ENCODE measurements around the gene ARFGEF3. TPM values are rescaled to one million over a fixed set of nuclear protein-coding genes. Genes with fewer than 3 reads are reported as not detected.

ARFGEF3 gene
- total RNA-seq, 3 donors from 2014 or later (not counting 1 experiment from before 2014, with no cell fraction given), result 0.05 to 0.09 TPM; not detected in 1

DNA sequence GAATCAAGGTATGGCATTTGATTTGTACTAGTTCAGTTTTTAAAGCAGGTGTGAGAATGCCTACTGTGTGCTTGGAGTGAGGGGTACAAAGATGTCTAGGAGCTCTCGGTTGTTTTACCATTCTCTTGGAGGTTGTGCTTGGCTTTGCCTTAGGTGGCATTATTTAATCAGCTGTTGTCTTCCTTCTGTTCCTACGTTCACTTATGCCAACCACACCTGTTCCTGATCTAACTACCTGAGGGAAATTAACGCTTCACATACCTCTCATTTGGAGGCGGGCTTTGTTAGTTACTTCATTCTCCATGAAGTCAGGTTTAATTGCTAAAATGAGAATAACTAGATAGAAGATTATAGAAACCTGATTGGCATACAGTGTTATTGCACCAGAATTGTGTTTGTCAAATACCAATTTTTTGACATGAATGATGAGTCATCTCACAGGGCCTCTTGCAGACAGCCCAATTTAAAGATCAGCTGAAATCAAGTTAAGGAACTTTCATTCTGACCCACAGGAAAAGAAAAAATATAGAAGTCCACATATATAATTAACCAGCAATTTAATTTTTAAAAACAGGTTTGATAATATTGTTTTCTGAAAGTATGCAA is 81.4 kb downstream of the ARFGEF3 start:
- Mint-ChIP-seq H3K27ac (no peak overlapping the region), H3K27me3 (ENCODE audit: low read depth in 2 of 2) (peaks cover 6 to 28% of the 10 kb centered on the region in 2 donors), H3K36me3 (no peaks in the 10 kb centered on the region), H3K4me1 (no peaks in the 10 kb centered on the region), H3K4me3 (no peak overlapping the region), H3K9me3 (no peaks in the 10 kb centered on the region)
- ATAC-seq (no peak), DNase-seq (no peak)
- Histone ChIP-seq H3K27ac (ENCODE audit: low read length) (no peak overlapping the region), H3K27me3 (ENCODE audit: control insufficient read depth, insufficient read depth, low read length) (no peaks in the 10 kb centered on the region), H3K36me3 (ENCODE audit: control insufficient read depth, insufficient read depth, low read length) (no peaks in the 10 kb centered on the region), H3K4me3 (ENCODE audit: low read length) (no peak overlapping the region), H3K4me1 (ENCODE audit: control insufficient read depth, insufficient read depth, low read length) (no peaks in the 10 kb centered on the region), H3K9me3 (ENCODE audit: control insufficient read depth, insufficient read depth, low read length) (no peaks in the 10 kb centered on the region)
- intact Hi-C loops (cut with micrococcal nuclease), result no loop called here
- TF ChIP-seq, protein P1, sequence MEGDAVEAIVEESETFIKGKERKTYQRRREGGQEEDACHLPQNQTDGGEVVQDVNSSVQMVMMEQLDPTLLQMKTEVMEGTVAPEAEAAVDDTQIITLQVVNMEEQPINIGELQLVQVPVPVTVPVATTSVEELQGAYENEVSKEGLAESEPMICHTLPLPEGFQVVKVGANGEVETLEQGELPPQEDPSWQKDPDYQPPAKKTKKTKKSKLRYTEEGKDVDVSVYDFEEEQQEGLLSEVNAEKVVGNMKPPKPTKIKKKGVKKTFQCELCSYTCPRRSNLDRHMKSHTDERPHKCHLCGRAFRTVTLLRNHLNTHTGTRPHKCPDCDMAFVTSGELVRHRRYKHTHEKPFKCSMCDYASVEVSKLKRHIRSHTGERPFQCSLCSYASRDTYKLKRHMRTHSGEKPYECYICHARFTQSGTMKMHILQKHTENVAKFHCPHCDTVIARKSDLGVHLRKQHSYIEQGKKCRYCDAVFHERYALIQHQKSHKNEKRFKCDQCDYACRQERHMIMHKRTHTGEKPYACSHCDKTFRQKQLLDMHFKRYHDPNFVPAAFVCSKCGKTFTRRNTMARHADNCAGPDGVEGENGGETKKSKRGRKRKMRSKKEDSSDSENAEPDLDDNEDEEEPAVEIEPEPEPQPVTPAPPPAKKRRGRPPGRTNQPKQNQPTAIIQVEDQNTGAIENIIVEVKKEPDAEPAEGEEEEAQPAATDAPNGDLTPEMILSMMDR (IDR thresholded peaks at IDR 0.05), result no peak
- 97% methylated on average over 4 of the region's 4 CpGs for WGBS (ENCODE audit: insufficient coverage)

- Histone ChIP-seq H3K9me3 (ENCODE audit: control insufficient read depth, insufficient read depth, low read length) (no peaks in the 10 kb centered on the region), H3K27ac (ENCODE audit: low read length) (no peak overlapping the region), H3K27me3 (ENCODE audit: control insufficient read depth, insufficient read depth, low read length) (no peaks in the 10 kb centered on the region), H3K36me3 (ENCODE audit: control insufficient read depth, insufficient read depth, low read length) (no peaks in the 10 kb centered on the region), H3K4me3 (ENCODE audit: low read length) (no peak overlapping the region), H3K4me1 (ENCODE audit: control insufficient read depth, insufficient read depth, low read length) (no peaks in the 10 kb centered on the region)
- intact Hi-C loops (cut with micrococcal nuclease), result no loop called here
- no peak overlapping the region for H3K27ac Mint-ChIP-seq
- no peaks in the 10 kb centered on the region for H3K9me3 Mint-ChIP-seq
- H3K4me1 Mint-ChIP-seq, result no peaks in the 10 kb centered on the region
- ATAC-seq (no peak), DNase-seq (no peak)
- H3K27me3 Mint-ChIP-seq (ENCODE audit: low read depth in 2 of 2), result peaks cover 6 to 24% of the 10 kb centered on the region in 2 donors
- 92% methylated on average over 3 of the region's 3 CpGs for WGBS (ENCODE audit: insufficient coverage)
- no peaks in the 10 kb centered on the region for H3K36me3 Mint-ChIP-seq
- TF ChIP-seq, protein P1 (IDR thresholded peaks at IDR 0.05), result no peak
- no peak overlapping the region for H3K4me3 Mint-ChIP-seq
Observed at GRCh38 chr6:138245751-138246150, 84.0 kb downstream of the ARFGEF3 start.

DNA sequence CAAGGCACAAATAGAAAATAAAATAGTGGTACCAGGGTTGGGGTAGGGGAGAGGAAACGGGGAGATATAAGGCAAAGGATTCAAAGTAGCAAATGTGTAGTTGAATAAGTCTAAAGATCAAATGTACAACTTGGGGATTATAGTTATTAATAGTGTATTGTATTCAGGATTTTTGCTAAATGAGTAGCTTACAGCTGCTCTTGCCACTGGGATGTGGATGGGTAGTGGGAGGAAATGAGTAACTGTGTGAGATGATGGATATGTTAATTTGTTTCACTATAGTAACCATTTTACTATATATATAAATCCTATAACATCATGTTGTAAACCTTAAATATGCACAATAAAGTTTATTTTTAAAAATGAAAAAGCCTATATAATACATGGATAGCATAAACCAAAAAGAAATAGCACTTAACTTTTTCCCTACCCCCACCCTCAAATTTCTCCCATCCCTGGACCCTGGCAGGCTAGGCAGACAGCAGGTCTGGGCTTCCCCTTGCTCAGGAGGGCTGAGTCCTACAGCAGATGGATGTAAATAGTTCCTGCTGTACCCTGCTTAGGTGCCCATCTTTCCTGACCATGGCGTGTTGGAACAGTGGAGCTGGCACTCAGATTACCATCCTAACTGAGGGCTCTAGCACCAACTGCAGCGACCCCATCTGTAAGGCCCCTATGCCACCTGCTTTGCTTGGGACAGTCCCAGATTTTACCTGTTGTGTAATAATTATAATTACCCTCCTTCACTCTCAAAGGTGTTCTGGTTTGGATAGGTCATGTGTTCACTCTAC is 85.1 kb downstream of the ARFGEF3 start:
- no peaks in the 10 kb centered on the region for H3K27me3 ChIP-seq (ENCODE audit: control insufficient read depth, insufficient read depth, low read length)
- DNase-seq (no peak), ATAC-seq (no peak)
- no peak overlapping the region for H3K4me3 ChIP-seq (ENCODE audit: low read length)
- intact Hi-C loops (cut with micrococcal nuclease), result no loop called here
- TF ChIP-seq, protein P1 (IDR thresholded peaks at IDR 0.05), result no peak
- Mint-ChIP-seq H3K4me3 (no peak overlapping the region), H3K27ac (no peak overlapping the region), H3K9me3 (no peaks in the 10 kb centered on the region), H3K27me3 (ENCODE audit: low read depth in 2 of 2) (peaks cover 9 to 14% of the 10 kb centered on the region in 2 donors), H3K36me3 (no peaks in the 10 kb centered on the region), H3K4me1 (no peaks in the 10 kb centered on the region)
- WGBS (ENCODE audit: insufficient coverage), result 86% methylated on average over 3 of the region's 3 CpGs
- no peak overlapping the region for H3K27ac ChIP-seq (ENCODE audit: low read length)
- H3K36me3 ChIP-seq (ENCODE audit: control insufficient read depth, insufficient read depth, low read length), result no peaks in the 10 kb centered on the region
- H3K9me3 ChIP-seq (ENCODE audit: control insufficient read depth, insufficient read depth, low read length), result no peaks in the 10 kb centered on the region
- no peaks in the 10 kb centered on the region for H3K4me1 ChIP-seq (ENCODE audit: control insufficient read depth, insufficient read depth, low read length)

All from natural killer cell (primary cell).